BJ (cell line): ENCODE results near the gene SIN3B. TPM values are rescaled to one million over a fixed set of nuclear protein-coding genes. Genes with fewer than 3 reads are reported as not detected.
A peak's percentile ranks its signal among the peaks of the same experiment; 100 is the strongest.

Experiments used
- CTCF ChIA-PET: fragments of 350-600 bp; formaldehyde crosslinking; extraction: SDS; loops from one replicate; lab custom pipeline; 2021; ENCODE audit warnings: antibody characterized with exemption, inconsistent platforms; lab: Yijun Ruan, JAX
- POLR2A ChIA-PET: fragments of 300-600 bp; sonication (Branson Sonifier 250); formaldehyde crosslinking; extraction: SDS; loops from one replicate; lab custom pipeline; 2021; ENCODE audit warnings: antibody characterized with exemption; lab: Charles Lee
- DNase-seq: peaks from one replicate; pipeline ENCODE4 v3.0.0-alpha.2; 2011; ENCODE audit warnings: low read depth
- H3K27me3 ChIP-seq: 2 replicates; pipeline ENCODE4 v1.6.0; 2011; ENCODE audit warnings: low read length; ENCODE audit not compliant: control insufficient read depth, insufficient read depth
- H3K36me3 ChIP-seq: 2 replicates; pipeline ENCODE4 v1.5.1; 2011; ENCODE audit warnings: low read length; ENCODE audit not compliant: control insufficient read depth, insufficient read depth
- H3K4me3 ChIP-seq: 2 replicates; pipeline ENCODE4 v1.5.1; 2011; ENCODE audit warnings: low read depth, mild to moderate bottlenecking, control low read depth, low read length
- CTCF ChIP-seq: IDR thresholded peaks from 2 replicates; pipeline ENCODE4 v1.5.1; 2011; ENCODE audit warnings: low read depth, mild to moderate bottlenecking, control low read depth, inconsistent platforms, low read length, moderate library complexity; ENCODE audit not compliant: insufficient read depth
- polyA plus RNA-seq: library from polyadenylated mRNA; depleted of rRNA; stranded (reverse); fragments of >200 nt; gene quantifications from 2 replicates; pipeline ENCODE4 v1.2.3, GENCODE V29; 2011

SIN3B gene
- polyA plus RNA-seq, 1 experiment, result 25.5 TPM

- Histone ChIP-seq H3K4me3 (no peak overlapping the region), H3K27me3 (no peaks in the 10 kb centered on the region), H3K36me3 (no peaks in the 10 kb centered on the region)
- DNase-seq, result no peak
- ChIA-PET CTCF (no interaction called here), POLR2A (no interaction called here)
- no peak for TF ChIP-seq CTCF
Observed at GRCh38 chr19:16820056-16820455, 9.1 kb upstream of the SIN3B start.

GRCh38 chr19:16821081-16821480 is 8.1 kb upstream of the SIN3B start:
- POLR2A ChIA-PET, result no interaction called here
- H3K36me3 ChIP-seq, result no peaks in the 10 kb centered on the region
- CTCF ChIA-PET, result no interaction called here
- DNase-seq, result no peak
- H3K27me3 ChIP-seq, result no peaks in the 10 kb centered on the region
- no peak overlapping the region for H3K4me3 ChIP-seq
- no peak for TF ChIP-seq CTCF

GRCh38 chr19:16822648-16823047 is 6.5 kb upstream of the SIN3B start:
- TF ChIP-seq CTCF, result no peak
- no peaks in the 10 kb centered on the region for H3K36me3 ChIP-seq
- H3K4me3 ChIP-seq, result no peak overlapping the region
- CTCF ChIA-PET, result no interaction called here
- no peak for DNase-seq
- H3K27me3 ChIP-seq, result no peaks in the 10 kb centered on the region
- POLR2A ChIA-PET, result no interaction called here

GRCh38 chr19:16824658-16825311 is 4.4 kb upstream of the SIN3B start:
- H3K27me3 ChIP-seq, result no peaks in the 10 kb centered on the region
- DNase-seq, result peak; percentile 31
- ChIA-PET CTCF (interaction anchor here (0.9 kb wide), 1 partner anchor 25 kb away, joined by 4 read pairs; no protein-coding TSS in a partner anchor), POLR2A (no interaction called here)
- no peak for TF ChIP-seq CTCF
- peak overlapping the region; percentile 45 for H3K4me3 ChIP-seq
- H3K36me3 ChIP-seq, result no peaks in the 10 kb centered on the region

GRCh38 chr19:16825312-16826052 is 3.7 kb upstream of the SIN3B start:
- POLR2A ChIA-PET, result no interaction called here
- Histone ChIP-seq H3K4me3 (peak overlapping the region; percentile 45), H3K27me3 (no peaks in the 10 kb centered on the region), H3K36me3 (no peaks in the 10 kb centered on the region)
- CTCF ChIA-PET, result interaction anchor here (0.9 to 1.3 kb wide), 2 partner anchors 11 to 24 kb away, joined by 4 read pairs; no protein-coding TSS in a partner anchor
- no peak for TF ChIP-seq CTCF
- no peak for DNase-seq
